GM10266 (cell line): Measurements from ENCODE around the gene HSD11B1L.

Source experiments
- DNase-seq: peaks from one replicate; pipeline ENCODE4 v3.0.0; 2012; ENCODE audit errors: extremely low spot score
- TF ChIP-seq, protein P1 (sequence below): IDR thresholded peaks from 2 replicates; pipeline ENCODE4 v1.5.1; 2012; ENCODE audit warnings: mild to moderate bottlenecking, low read depth; ENCODE audit not compliant: control insufficient read depth, insufficient read depth; ENCODE audit errors: missing control alignments

The HSD11B1L gene

DNA sequence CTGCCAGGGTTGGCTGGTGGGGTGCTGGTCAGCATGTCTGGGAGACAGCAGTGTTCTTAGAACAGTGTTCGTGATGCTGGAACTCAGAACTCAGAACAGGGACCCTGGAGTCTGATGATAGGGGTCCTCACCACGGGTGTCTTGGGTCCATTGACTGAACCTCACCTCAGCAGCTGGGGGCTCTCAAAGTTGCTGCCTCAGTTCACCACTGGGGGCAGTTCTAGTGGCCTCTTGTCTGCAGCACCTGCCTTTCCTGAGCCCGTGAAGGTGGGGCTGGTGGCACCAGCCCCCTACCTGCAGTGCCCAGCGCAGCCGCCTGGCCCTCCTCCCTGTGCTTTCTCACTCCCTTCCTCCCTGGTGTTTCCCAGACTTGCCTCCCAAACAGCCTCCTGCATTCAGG, 29.5 kb upstream of the HSD11B1L start:
- no peak for DNase-seq
- TF ChIP-seq, protein P1, sequence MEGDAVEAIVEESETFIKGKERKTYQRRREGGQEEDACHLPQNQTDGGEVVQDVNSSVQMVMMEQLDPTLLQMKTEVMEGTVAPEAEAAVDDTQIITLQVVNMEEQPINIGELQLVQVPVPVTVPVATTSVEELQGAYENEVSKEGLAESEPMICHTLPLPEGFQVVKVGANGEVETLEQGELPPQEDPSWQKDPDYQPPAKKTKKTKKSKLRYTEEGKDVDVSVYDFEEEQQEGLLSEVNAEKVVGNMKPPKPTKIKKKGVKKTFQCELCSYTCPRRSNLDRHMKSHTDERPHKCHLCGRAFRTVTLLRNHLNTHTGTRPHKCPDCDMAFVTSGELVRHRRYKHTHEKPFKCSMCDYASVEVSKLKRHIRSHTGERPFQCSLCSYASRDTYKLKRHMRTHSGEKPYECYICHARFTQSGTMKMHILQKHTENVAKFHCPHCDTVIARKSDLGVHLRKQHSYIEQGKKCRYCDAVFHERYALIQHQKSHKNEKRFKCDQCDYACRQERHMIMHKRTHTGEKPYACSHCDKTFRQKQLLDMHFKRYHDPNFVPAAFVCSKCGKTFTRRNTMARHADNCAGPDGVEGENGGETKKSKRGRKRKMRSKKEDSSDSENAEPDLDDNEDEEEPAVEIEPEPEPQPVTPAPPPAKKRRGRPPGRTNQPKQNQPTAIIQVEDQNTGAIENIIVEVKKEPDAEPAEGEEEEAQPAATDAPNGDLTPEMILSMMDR, result no peak

- DNase-seq, result no peak
These were observed 28.6 kb upstream of the HSD11B1L start for GRCh38 chr19:5652261-5652660.

DNA sequence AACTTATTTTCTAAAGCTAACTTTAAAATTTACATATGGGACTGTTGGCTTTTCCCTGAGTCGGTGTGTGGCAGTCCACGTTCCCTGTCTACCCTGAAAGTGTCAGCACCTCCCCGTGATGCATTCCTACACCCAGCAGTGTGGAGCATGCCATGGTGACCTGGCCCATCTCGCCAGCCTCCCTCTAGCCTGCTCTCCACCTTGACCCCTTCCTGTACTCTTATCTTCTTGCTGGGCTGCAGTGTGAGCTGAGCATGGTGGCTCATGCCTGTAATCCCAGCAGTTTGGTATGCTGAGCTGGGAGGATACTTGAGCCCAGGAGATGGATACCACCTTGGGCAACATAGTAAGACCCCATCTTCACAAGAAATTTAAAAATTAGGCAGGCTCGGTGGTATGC, 25.9 kb upstream of the HSD11B1L start:
- TF ChIP-seq, protein P1, result no peak
- DNase-seq, result no peak

More at GRCh38 chr19:5652261-5652660, 28.6 kb upstream of the HSD11B1L start:
- TF ChIP-seq, protein P1, result no peak

DNA sequence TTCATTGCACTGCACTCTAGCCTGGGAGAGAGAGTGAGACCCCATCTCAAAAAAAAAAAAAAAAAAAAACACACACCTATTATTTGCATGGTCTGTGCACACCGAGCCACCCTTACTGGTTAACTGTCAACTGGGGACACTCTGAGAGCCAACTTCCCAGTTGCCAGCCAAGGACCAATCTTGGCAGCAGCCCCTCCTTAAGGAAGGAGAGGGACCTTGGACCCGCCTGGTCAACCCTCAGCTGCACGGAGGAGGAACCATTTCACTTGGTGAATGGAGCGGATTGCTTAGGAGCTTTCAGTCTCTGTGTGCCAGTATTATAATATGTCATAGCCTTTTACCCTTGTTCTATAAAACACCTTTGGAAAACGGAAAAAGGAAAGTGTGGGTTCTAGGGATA, 25.4 kb upstream of the HSD11B1L start:
- TF ChIP-seq, protein P1, result no peak
- no peak for DNase-seq

DNA sequence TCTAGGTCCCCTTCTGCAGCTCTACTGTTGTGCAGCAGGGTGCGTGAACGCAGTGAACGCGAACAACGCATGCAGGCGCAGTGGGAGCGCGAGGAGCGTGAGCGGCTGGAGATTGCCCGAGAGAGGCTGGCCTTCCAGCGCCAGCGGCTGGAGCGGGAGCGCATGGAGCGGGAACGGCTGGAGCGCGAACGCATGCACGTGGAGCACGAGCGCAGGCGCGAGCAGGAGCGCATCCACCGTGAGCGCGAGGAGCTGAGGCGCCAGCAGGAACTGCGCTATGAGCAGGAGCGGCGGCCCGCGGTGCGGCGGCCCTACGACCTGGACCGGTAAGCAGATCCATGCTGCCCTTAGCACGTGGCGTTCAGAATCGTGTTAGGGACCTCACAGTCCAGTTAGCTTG, 19.3 kb upstream of the HSD11B1L start:
- DNase-seq, result no peak
- TF ChIP-seq, protein P1, result no peak

DNA sequence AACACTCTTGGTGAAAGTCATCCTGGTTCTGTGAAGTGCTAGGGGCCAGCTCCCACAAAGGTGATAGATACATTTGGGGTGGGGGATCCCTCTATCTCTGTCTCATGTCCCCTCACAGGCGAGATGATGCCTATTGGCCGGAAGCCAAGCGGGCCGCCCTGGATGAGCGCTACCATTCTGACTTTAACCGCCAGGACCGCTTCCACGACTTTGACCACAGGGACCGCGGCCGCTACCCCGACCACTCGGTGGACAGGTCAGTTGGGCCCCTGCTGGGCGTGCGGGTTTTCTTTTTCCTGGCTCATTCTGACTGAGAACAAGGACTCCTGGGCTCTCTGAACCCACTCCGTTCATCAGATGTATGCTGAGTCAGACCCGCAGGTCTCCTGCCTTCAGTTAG, 16.9 kb upstream of the HSD11B1L start:
- DNase-seq, result no peak
- TF ChIP-seq, protein P1, result no peak

- no peak for DNase-seq
- TF ChIP-seq, protein P1, result no peak
These were observed 16.3 kb upstream of the HSD11B1L start for GRCh38 chr19:5664515-5664914.
